H1 (cell line): ENCODE results near the gene FIGNL1. TPM values are rescaled to one million over a fixed set of nuclear protein-coding genes. Genes with fewer than 3 reads are reported as not detected.
A peak's percentile ranks its signal among the peaks of the same experiment; 100 is the strongest.

Experiments used
- ASH2L ChIP-seq: fragments of 200-600, 300-600 bp; sonication (generic); IDR thresholded peaks from one replicate; pipeline ENCODE4 v1.7.1; 2017; ENCODE audit warnings: low read length
- ATF2 ChIP-seq: IDR thresholded peaks from 2 replicates; pipeline ENCODE4 v1.6.1; 2012; ENCODE audit warnings: low read length, inconsistent platforms
- BACH1 ChIP-seq: IDR thresholded peaks from 2 replicates; pipeline ENCODE4 v1.6.1; 2012; ENCODE audit warnings: low read length, improper control_type of control experiment
- BRCA1 ChIP-seq: IDR thresholded peaks from 2 replicates; pipeline ENCODE4 v1.6.1; 2012; ENCODE audit warnings: low read depth, low read length, improper control_type of control experiment
- CEBPB ChIP-seq: IDR thresholded peaks from 2 replicates; pipeline ENCODE4 v1.6.1; 2012; ENCODE audit warnings: low read depth, low read length
- CREB1 ChIP-seq: IDR thresholded peaks from 2 replicates; pipeline ENCODE4 v1.6.1; 2012; ENCODE audit warnings: inconsistent platforms
- CTBP2 ChIP-seq: IDR thresholded peaks from 2 replicates; pipeline ENCODE4 v1.7.0; 2011; ENCODE audit warnings: borderline replicate concordance, mild to moderate bottlenecking, moderate library complexity, mixed read lengths, low read length; ENCODE audit not compliant: insufficient read depth, insufficient read length
- GABPA ChIP-seq: IDR thresholded peaks from 2 replicates; pipeline ENCODE4 v1.6.1; 2011; ENCODE audit warnings: mild to moderate bottlenecking, low read length, moderate library complexity, borderline replicate concordance; ENCODE audit not compliant: insufficient read depth
- HDAC2 ChIP-seq, 2 experiments: fragments of 300-600 bp in 1 of 2; sonication (generic) in 1 of 2; IDR thresholded peaks; 2 replicates each; pipeline ENCODE4 v1.6.1; 2011 to 2012; ENCODE audit warnings: low read depth in 2 of 2, low read length in 2 of 2, mild to moderate bottlenecking in 2 of 2, moderate library complexity in 2 of 2, borderline replicate concordance in 1 of 2, inconsistent platforms in 1 of 2
- HDAC6 ChIP-seq: IDR thresholded peaks from one replicate; pipeline ENCODE4 v1.7.1; 2012; ENCODE audit warnings: low read depth, mild to moderate bottlenecking, inconsistent platforms, low read length, moderate library complexity
- KDM4A ChIP-seq: IDR thresholded peaks from one replicate; pipeline ENCODE4 v1.7.1; 2012; ENCODE audit warnings: low read depth, mild to moderate bottlenecking, moderate library complexity, low read length, inconsistent platforms; ENCODE audit not compliant: severe bottlenecking
- MAX ChIP-seq: IDR thresholded peaks from 2 replicates; pipeline ENCODE4 v1.6.1; 2012; ENCODE audit warnings: inconsistent platforms
- NANOG ChIP-seq: IDR thresholded peaks from 2 replicates; pipeline ENCODE4 v1.6.1; 2011; ENCODE audit warnings: low read length, low read depth, mild to moderate bottlenecking, inconsistent platforms; ENCODE audit not compliant: insufficient read depth, poor library complexity, severe bottlenecking
- NRF1 ChIP-seq: IDR thresholded peaks from 2 replicates; pipeline ENCODE4 v1.6.1; 2011; ENCODE audit warnings: mild to moderate bottlenecking, low read depth, low read length, improper control_type of control experiment
- PHF8 ChIP-seq: fragments of 200-600 bp; sonication (generic); conservative IDR thresholded peaks from 2 replicates; pipeline ENCODE4 v1.7.1; 2012; ENCODE audit warnings: low read depth, mild to moderate bottlenecking, inconsistent platforms, low read length, moderate library complexity
- POLR2A ChIP-seq, 2 experiments: IDR thresholded peaks; 1 replicate in 1 of 2; 2 replicates in 1 of 2; pipeline ENCODE4 v1.6.1; 2011; ENCODE audit warnings: low read depth in 2 of 2, low read length in 2 of 2, mild to moderate bottlenecking in 2 of 2; ENCODE audit errors: control extremely low read depth in 1 of 2
- POU5F1 ChIP-seq: IDR thresholded peaks from 2 replicates; pipeline ENCODE4 v1.6.1; 2011; ENCODE audit warnings: low read depth, mild to moderate bottlenecking, low read length, moderate library complexity
- SIN3A ChIP-seq, 2 experiments: IDR thresholded peaks in 1 of 2; conservative IDR thresholded peaks in 1 of 2; 2 replicates each; pipeline ENCODE4 v1.6.1; 2011 to 2012; ENCODE audit warnings: low read length in 2 of 2, improper control_type of control experiment in 1 of 2, low read depth in 1 of 2, mild to moderate bottlenecking in 1 of 2
- SIRT6 ChIP-seq: IDR thresholded peaks from one replicate; pipeline ENCODE4 v1.7.1; 2012; ENCODE audit warnings: low read length, inconsistent platforms
- SUZ12 ChIP-seq: fragments of 200-600 bp; sonication (generic); IDR thresholded peaks from 2 replicates; pipeline ENCODE4 v1.6.1; 2012; ENCODE audit warnings: mild to moderate bottlenecking, inconsistent platforms, low read length, moderate library complexity, mixed read lengths
- polyA plus RNA-seq, 7 experiments: library from polyadenylated mRNA; depleted of rRNA in 3 of 7; stranded (reverse) in 5 of 7; unstranded in 2 of 7; fragments of >200 nt in 5 of 7; fragments of 200-250 nt in 2 of 7; gene quantifications; 1 replicate in 5 of 7; 2 replicates in 1 of 7; 4 replicates in 1 of 7; pipeline versions ENCODE4 v1.2.1 to v1.2.3, GENCODE V29; 2011 to 2013; ENCODE audit warnings: missing spikeins in 2 of 7, mixed read lengths in 2 of 7
- total RNA-seq: library from RNA; stranded (reverse); fragmentation: NEBNext Ultra II Directional; extraction: Animal tissue kit (Norgen Biotek cat#: 25700); gene quantifications from 2 replicates; pipeline ENCODE4 v1.2.1, GENCODE V29; 2021

Gene FIGNL1
- total and polyA plus RNA-seq, 2 of the 8 experiments (the other 6 are each of a cell fraction or from before 2014, with no cell fraction given) = 6.5 to 9.9 TPM

DNA sequence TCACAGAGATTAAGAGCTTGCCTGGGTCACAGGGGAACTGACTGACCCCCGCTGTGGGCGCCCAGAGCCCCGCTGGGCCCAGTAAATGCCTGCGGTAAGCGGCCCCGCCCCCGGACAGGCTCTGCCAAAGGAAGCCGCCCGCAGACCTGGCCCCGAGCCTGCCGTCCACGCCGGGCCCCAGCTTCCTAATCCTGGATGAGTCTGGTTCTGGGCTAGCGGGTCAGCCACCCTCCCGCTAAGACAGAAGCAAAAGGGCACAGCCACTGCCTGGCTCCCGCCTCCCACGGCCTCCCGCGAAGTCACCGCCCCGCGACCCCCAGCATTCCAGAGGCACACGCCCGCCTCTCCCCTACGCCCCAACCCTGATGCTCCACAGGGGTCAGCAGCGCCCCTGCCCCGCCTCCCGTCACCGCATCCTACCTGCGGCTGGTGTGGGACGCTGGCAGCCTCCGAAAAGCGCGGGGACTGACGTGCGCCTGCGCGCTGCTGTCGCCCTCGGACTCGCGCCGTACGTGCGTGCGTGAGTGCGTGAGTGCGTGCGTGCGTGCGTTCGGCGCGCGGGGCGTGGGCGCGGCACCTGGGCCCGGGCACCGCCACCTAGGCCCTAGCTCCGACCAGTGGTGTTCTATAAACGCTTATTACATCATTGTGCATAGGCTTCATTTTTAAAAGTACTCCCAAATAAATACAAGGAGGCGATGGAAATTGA lies at the start of gene FIGNL1 (continued):
- TF ChIP-seq CEBPB = no peak
- TF ChIP-seq HDAC6 = no peak
- TF ChIP-seq BACH1 = peak; percentile 32; the same call in 1 of the 2 replicates
- TF ChIP-seq KDM4A = peak; percentile 78
- TF ChIP-seq ASH2L = peak; percentile 85
- TF ChIP-seq BRCA1 = no peak
- no peak for TF ChIP-seq SIRT6
- no peak for TF ChIP-seq GABPA
- TF ChIP-seq NANOG = peak; percentile 6
- TF ChIP-seq NRF1 = peak; percentile 54
- TF ChIP-seq MAX = peak; percentile 83
- TF ChIP-seq PHF8 = 0 out of 2 replicates have a peak, but pooled peaks have one; percentile 30
- peak; percentile 68 for TF ChIP-seq CREB1
- TF ChIP-seq POU5F1 = no peak
- TF ChIP-seq HDAC2 (IDR thresholded peaks at IDR 0.05; ENCODE audit: borderline replicate concordance in 1 of 2, low read depth in 2 of 2, low read length in 2 of 2) = peak; percentile 22 to 43; a peak in 1 of 4 replicates
- TF ChIP-seq CTBP2 = peak; percentile 43
- no peak for TF ChIP-seq ATF2
- 0 out of 4 replicates have a peak, but pooled peaks of 1 of the 2 experiments have one; percentile 22 for TF ChIP-seq SIN3A (conservative IDR thresholded peaks at IDR 0.05 in 1 of 2, IDR thresholded peaks at IDR 0.05 in 1 of 2; ENCODE audit: low read depth in 1 of 2, low read length in 2 of 2)
- TF ChIP-seq POLR2A (IDR thresholded peaks at IDR 0.05; ENCODE audit: control extremely low read depth in 1 of 2, low read depth in 2 of 2, low read length in 2 of 2) = peak in 1 of 2 experiments; percentile 31; a peak in 1 of 3 replicates
- TF ChIP-seq SUZ12 = peak; percentile 18; the same call in 1 of the 2 replicates
